ENCODE measurements around the gene DECR2.

DECR2 gene

GRCh38 chr16:364595-365491 is 36.8 kb upstream of the DECR2 start:
- Histone ChIP-seq H2BK120ac (ENCODE audit: low read depth, low read length) (no peak overlapping the region), H3K27me3 (ENCODE audit: control insufficient read depth in 1 of 2, insufficient read depth in 1 of 2, low read length in 2 of 2) (peaks cover 7 to 27% of the 10 kb centered on the region in 2 experiments), H2BK5ac (ENCODE audit: low read depth, low read length, poor library complexity, severe bottlenecking) (no peak overlapping the region), H4K8ac (ENCODE audit: low read length) (no peak overlapping the region), H3K4me1 (ENCODE audit: control insufficient read depth, insufficient read depth, low read depth, low read length) (peaks cover 20% of the 10 kb centered on the region), H3K36me3 (ENCODE audit: control insufficient read depth in 1 of 2, insufficient read depth in 2 of 2, low read depth in 1 of 2, low read length in 2 of 2) (peaks cover 28 to 46% of the 10 kb centered on the region in 2 experiments), H3K23ac (ENCODE audit: low read length in 2 of 2) (peak overlapping the region in 1 of 2 experiments; percentile 50), H2AK5ac (ENCODE audit: low read length, severe bottlenecking) (no peak overlapping the region), H3K4ac (ENCODE audit: low read depth in 1 of 2, low read length in 2 of 2) (no peak overlapping the region), H2BK12ac (ENCODE audit: low read length in 2 of 2) (no peak overlapping the region), H3K4me2 (ENCODE audit: low read length, poor library complexity, severe bottlenecking) (no peak overlapping the region), H3K79me1 (replicated peaks; ENCODE audit: low read length, poor library complexity, severe bottlenecking) (peaks cover 13% of the 10 kb centered on the region), H3K9me3 (ENCODE audit: control insufficient read depth, low read length) (no peaks in the 10 kb centered on the region), H3K9ac (ENCODE audit: low read length) (no peak overlapping the region), H3K14ac (ENCODE audit: low read length in 2 of 2) (peak overlapping the region in 1 of 2 experiments; percentile 75), H2BK15ac (ENCODE audit: low read depth, poor library complexity, severe bottlenecking) (no peak overlapping the region), H3K4me3 (ENCODE audit: insufficient read depth in 1 of 2, low read depth in 1 of 2, low read length in 2 of 2) (no peak overlapping the region), H3K27ac (ENCODE audit: low read length, poor library complexity, severe bottlenecking) (no peak overlapping the region), H2AFZ (ENCODE audit: low read depth, low read length) (no peak overlapping the region), H3K18ac (ENCODE audit: low read depth in 1 of 2, low read length in 2 of 2) (no peak overlapping the region), H4K91ac (ENCODE audit: low read length) (no peak overlapping the region)
- DNase-seq = no peak
- 89% methylated on average over 17 of the region's 19 CpGs for WGBS

- no peak overlapping the region for H3K14ac ChIP-seq (ENCODE audit: low read length in 2 of 2)
- H3K27ac ChIP-seq (ENCODE audit: low read length, poor library complexity, severe bottlenecking) = no peak overlapping the region
- peaks cover 30 to 49% of the 10 kb centered on the region in 2 experiments for H3K36me3 ChIP-seq (ENCODE audit: control insufficient read depth in 1 of 2, insufficient read depth in 2 of 2, low read depth in 1 of 2, low read length in 2 of 2)
- no peak overlapping the region for H2AK5ac ChIP-seq (ENCODE audit: low read length, severe bottlenecking)
- 95% methylated on average over 8 of the region's 10 CpGs for WGBS
- H2BK120ac ChIP-seq (ENCODE audit: low read depth, low read length) = no peak overlapping the region
- H3K79me1 ChIP-seq (replicated peaks; ENCODE audit: low read length, poor library complexity, severe bottlenecking) = peaks cover 16% of the 10 kb centered on the region
- no peaks in the 10 kb centered on the region for H3K9me3 ChIP-seq (ENCODE audit: control insufficient read depth, low read length)
- H3K27me3 ChIP-seq (ENCODE audit: control insufficient read depth in 1 of 2, insufficient read depth in 1 of 2, low read length in 2 of 2) = peaks cover 7 to 25% of the 10 kb centered on the region in 2 experiments
- H4K8ac ChIP-seq (ENCODE audit: low read length) = peak overlapping the region; percentile 53
- no peak overlapping the region for H4K91ac ChIP-seq (ENCODE audit: low read length)
- no peak overlapping the region for H2BK15ac ChIP-seq (ENCODE audit: low read depth, poor library complexity, severe bottlenecking)
- H2BK12ac ChIP-seq (ENCODE audit: low read length in 2 of 2) = no peak overlapping the region
- no peak overlapping the region for H3K4ac ChIP-seq (ENCODE audit: low read depth in 1 of 2, low read length in 2 of 2)
- H3K4me1 ChIP-seq (ENCODE audit: control insufficient read depth, insufficient read depth, low read depth, low read length) = peaks cover 28% of the 10 kb centered on the region
- no peak overlapping the region for H3K23ac ChIP-seq (ENCODE audit: low read length in 2 of 2)
- no peak overlapping the region for H3K4me2 ChIP-seq (ENCODE audit: low read length, poor library complexity, severe bottlenecking)
- H3K4me3 ChIP-seq (ENCODE audit: insufficient read depth in 1 of 2, low read depth in 1 of 2, low read length in 2 of 2) = no peak overlapping the region
- DNase-seq = no peak
- no peak overlapping the region for H3K18ac ChIP-seq (ENCODE audit: low read depth in 1 of 2, low read length in 2 of 2)
- no peak overlapping the region for H2AFZ ChIP-seq (ENCODE audit: low read depth, low read length)
- H2BK5ac ChIP-seq (ENCODE audit: low read depth, low read length, poor library complexity, severe bottlenecking) = no peak overlapping the region
- H3K9ac ChIP-seq (ENCODE audit: low read length) = no peak overlapping the region
These were observed 35.2 kb upstream of the DECR2 start for GRCh38 chr16:366476-366875.

- H3K36me3 ChIP-seq (ENCODE audit: control insufficient read depth in 1 of 2, insufficient read depth in 2 of 2, low read depth in 1 of 2, low read length in 2 of 2) = peaks cover 40 to 58% of the 10 kb centered on the region in 2 experiments
- H3K4me3 ChIP-seq (ENCODE audit: insufficient read depth in 1 of 2, low read depth in 1 of 2, low read length in 2 of 2) = no peak overlapping the region
- no peak overlapping the region for H3K23ac ChIP-seq (ENCODE audit: low read length in 2 of 2)
- no peak overlapping the region for H3K9ac ChIP-seq (ENCODE audit: low read length)
- 96% methylated on average over 17 of the region's 18 CpGs for WGBS
- H2BK12ac ChIP-seq (ENCODE audit: low read length in 2 of 2) = no peak overlapping the region
- H3K79me1 ChIP-seq (replicated peaks; ENCODE audit: low read length, poor library complexity, severe bottlenecking) = peaks cover 16% of the 10 kb centered on the region
- no peaks in the 10 kb centered on the region for H3K9me3 ChIP-seq (ENCODE audit: control insufficient read depth, low read length)
- no peak overlapping the region for H3K4ac ChIP-seq (ENCODE audit: low read depth in 1 of 2, low read length in 2 of 2)
- no peak overlapping the region for H4K8ac ChIP-seq (ENCODE audit: low read length)
- H2BK5ac ChIP-seq (ENCODE audit: low read depth, low read length, poor library complexity, severe bottlenecking) = no peak overlapping the region
- no peak for DNase-seq
- no peak overlapping the region for H3K18ac ChIP-seq (ENCODE audit: low read depth in 1 of 2, low read length in 2 of 2)
- H2BK15ac ChIP-seq (ENCODE audit: low read depth, poor library complexity, severe bottlenecking) = no peak overlapping the region
- no peak overlapping the region for H2AK5ac ChIP-seq (ENCODE audit: low read length, severe bottlenecking)
- no peak overlapping the region for H3K27ac ChIP-seq (ENCODE audit: low read length, poor library complexity, severe bottlenecking)
- H4K91ac ChIP-seq (ENCODE audit: low read length) = no peak overlapping the region
- H3K4me2 ChIP-seq (ENCODE audit: low read length, poor library complexity, severe bottlenecking) = no peak overlapping the region
- peaks cover 7 to 19% of the 10 kb centered on the region in 2 experiments for H3K27me3 ChIP-seq (ENCODE audit: control insufficient read depth in 1 of 2, insufficient read depth in 1 of 2, low read length in 2 of 2)
- no peak overlapping the region for H3K14ac ChIP-seq (ENCODE audit: low read length in 2 of 2)
- H2AFZ ChIP-seq (ENCODE audit: low read depth, low read length) = no peak overlapping the region
- peaks cover 26% of the 10 kb centered on the region for H3K4me1 ChIP-seq (ENCODE audit: control insufficient read depth, insufficient read depth, low read depth, low read length)
- H2BK120ac ChIP-seq (ENCODE audit: low read depth, low read length) = no peak overlapping the region
These were observed 34.3 kb upstream of the DECR2 start for GRCh38 chr16:367333-367903.

DNA sequence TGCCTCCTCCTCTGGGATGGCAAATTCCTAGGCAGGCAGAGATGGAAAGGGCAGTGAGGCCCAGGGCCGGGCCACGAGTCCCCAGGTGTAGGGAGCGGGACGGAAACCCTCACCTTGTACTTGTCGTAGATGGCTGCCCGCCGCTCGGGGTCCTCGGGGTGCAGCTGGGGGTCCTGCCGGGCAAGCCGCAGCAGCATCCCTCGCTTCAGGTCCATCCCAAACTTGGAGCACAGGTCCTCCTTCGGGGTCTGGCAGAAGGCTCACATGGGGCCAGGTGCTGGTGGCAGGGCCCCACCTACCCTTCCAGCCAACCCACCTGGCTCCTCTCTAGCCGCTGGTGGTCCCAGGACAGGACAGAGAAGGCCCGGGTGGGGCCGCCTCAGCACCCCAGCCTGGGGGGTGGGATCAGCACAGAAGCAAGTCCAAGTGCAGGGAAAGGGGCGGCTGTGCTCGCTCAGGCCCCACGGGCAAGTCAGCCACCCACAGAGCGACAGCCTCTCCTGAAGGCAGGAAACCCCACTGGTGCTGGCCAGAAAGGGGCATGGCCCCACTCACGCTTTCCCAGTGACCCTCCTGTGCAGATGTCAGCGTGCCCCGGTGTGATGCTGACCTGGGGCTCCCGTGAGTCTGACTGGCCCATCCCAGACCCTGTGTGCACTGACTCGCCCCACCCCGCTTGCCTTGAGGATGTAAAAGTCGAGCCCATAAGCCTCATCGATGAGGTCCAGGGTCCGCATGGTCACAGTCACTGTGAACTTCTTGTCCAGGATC is 33.1 kb upstream of the DECR2 start:
- no peak for DNase-seq
- Histone ChIP-seq H3K79me1 (replicated peaks; ENCODE audit: low read length, poor library complexity, severe bottlenecking) (peaks cover 16% of the 10 kb centered on the region), H2BK120ac (ENCODE audit: low read depth, low read length) (no peak overlapping the region), H2BK5ac (ENCODE audit: low read depth, low read length, poor library complexity, severe bottlenecking) (no peak overlapping the region), H3K18ac (ENCODE audit: low read depth in 1 of 2, low read length in 2 of 2) (no peak overlapping the region), H2BK15ac (ENCODE audit: low read depth, poor library complexity, severe bottlenecking) (no peak overlapping the region), H3K4me2 (ENCODE audit: low read length, poor library complexity, severe bottlenecking) (no peak overlapping the region), H3K4me3 (ENCODE audit: insufficient read depth in 1 of 2, low read depth in 1 of 2, low read length in 2 of 2) (no peak overlapping the region), H3K23ac (ENCODE audit: low read length in 2 of 2) (no peak overlapping the region), H2BK12ac (ENCODE audit: low read length in 2 of 2) (no peak overlapping the region), H3K27ac (ENCODE audit: low read length, poor library complexity, severe bottlenecking) (no peak overlapping the region), H4K8ac (ENCODE audit: low read length) (no peak overlapping the region), H2AK5ac (ENCODE audit: low read length, severe bottlenecking) (no peak overlapping the region), H3K9ac (ENCODE audit: low read length) (no peak overlapping the region), H4K91ac (ENCODE audit: low read length) (peak overlapping the region; percentile 28), H3K27me3 (ENCODE audit: control insufficient read depth in 1 of 2, insufficient read depth in 1 of 2, low read length in 2 of 2) (peaks cover 7 to 12% of the 10 kb centered on the region in 2 experiments), H3K9me3 (ENCODE audit: control insufficient read depth, low read length) (no peaks in the 10 kb centered on the region), H3K36me3 (ENCODE audit: control insufficient read depth in 1 of 2, insufficient read depth in 2 of 2, low read depth in 1 of 2, low read length in 2 of 2) (peaks cover 50 to 70% of the 10 kb centered on the region in 2 experiments), H2AFZ (ENCODE audit: low read depth, low read length) (no peak overlapping the region), H3K14ac (ENCODE audit: low read length in 2 of 2) (no peak overlapping the region), H3K4ac (ENCODE audit: low read depth in 1 of 2, low read length in 2 of 2) (no peak overlapping the region), H3K4me1 (ENCODE audit: control insufficient read depth, insufficient read depth, low read depth, low read length) (peaks cover 25% of the 10 kb centered on the region)
- 97% methylated on average over 29 of the region's 29 CpGs for WGBS

Measured in mesenchymal stem cell (in vitro differentiated cells and primary cell).